ENCODE measurements around the gene ACAP2. TPM values are rescaled to one million over a fixed set of nuclear protein-coding genes. Genes with fewer than 3 reads are reported as not detected.

Gene ACAP2
- total RNA-seq, 1 donor from 2014 or later, result 20.4 TPM

DNA sequence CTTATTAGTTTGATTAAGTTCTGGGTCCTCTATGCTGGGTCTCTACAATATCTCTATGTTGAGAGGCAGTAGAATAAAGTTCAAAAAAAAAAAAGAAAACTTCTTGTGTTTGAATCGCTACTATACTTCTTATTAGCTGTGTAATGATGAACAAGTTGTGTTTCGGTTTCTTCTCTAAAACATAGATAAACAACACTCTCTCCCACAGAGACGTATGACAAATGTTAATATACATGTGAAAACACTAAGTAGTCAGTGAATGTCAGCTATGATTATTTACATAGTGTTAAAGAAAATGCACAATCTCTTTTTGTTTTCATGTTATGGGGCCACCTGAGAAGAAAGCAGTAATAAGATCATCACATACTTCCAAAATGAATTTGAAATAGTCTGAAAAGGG is 45.3 kb downstream of the ACAP2 start:
- TF ChIP-seq, protein P1, sequence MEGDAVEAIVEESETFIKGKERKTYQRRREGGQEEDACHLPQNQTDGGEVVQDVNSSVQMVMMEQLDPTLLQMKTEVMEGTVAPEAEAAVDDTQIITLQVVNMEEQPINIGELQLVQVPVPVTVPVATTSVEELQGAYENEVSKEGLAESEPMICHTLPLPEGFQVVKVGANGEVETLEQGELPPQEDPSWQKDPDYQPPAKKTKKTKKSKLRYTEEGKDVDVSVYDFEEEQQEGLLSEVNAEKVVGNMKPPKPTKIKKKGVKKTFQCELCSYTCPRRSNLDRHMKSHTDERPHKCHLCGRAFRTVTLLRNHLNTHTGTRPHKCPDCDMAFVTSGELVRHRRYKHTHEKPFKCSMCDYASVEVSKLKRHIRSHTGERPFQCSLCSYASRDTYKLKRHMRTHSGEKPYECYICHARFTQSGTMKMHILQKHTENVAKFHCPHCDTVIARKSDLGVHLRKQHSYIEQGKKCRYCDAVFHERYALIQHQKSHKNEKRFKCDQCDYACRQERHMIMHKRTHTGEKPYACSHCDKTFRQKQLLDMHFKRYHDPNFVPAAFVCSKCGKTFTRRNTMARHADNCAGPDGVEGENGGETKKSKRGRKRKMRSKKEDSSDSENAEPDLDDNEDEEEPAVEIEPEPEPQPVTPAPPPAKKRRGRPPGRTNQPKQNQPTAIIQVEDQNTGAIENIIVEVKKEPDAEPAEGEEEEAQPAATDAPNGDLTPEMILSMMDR (IDR thresholded peaks at IDR 0.05), result no peak
- no peak for DNase-seq (ENCODE audit: low spot score in 2 of 2)
- no peaks in the 10 kb centered on the region for H3K4me1 ChIP-seq
- no peaks in the 10 kb centered on the region for H3K9me3 ChIP-seq
- H3K4me3 ChIP-seq, result no peak overlapping the region
- H3K36me3 ChIP-seq, result no peaks in the 10 kb centered on the region
- no peaks in the 10 kb centered on the region for H3K27me3 ChIP-seq
- no peak overlapping the region for H3K27ac ChIP-seq
- intact Hi-C loops (cut with DNase I), result no loop called here

DNA sequence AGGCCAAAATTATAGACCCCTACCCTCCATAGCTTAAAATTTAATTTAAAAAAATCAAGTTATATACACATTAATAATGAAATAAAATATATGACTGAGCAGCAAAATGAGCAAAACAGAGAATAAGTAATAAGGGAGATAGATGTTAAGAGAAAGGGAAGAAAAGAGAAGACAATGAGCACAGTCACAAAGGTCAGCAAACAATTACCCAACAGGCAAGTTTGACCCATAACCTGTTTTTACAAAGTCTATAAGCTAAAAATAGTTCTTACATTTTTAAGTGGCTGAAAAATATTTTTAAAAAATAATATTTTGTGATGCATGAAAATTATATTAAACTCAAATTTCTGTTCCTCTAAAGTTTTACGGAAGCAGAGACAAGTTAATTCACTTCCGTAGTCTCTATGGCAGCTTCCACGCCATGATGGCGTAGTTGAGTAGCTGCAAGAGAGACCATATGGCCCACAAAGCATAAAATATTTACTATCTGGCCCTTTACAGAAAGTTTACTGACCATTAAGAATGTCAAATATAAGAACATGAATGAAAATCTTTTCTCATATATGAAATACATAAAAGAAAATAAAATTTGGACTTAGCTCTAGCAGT is 47.5 kb downstream of the ACAP2 start:
- no peaks in the 10 kb centered on the region for H3K27me3 ChIP-seq
- intact Hi-C loops (cut with DNase I), result no loop called here
- H3K9me3 ChIP-seq, result no peaks in the 10 kb centered on the region
- DNase-seq (ENCODE audit: low spot score in 2 of 2), result no peak
- peaks cover 0 to 6% of the 10 kb centered on the region in 2 donors for H3K36me3 ChIP-seq
- TF ChIP-seq, protein P1 (IDR thresholded peaks at IDR 0.05), result no peak
- no peak overlapping the region for H3K27ac ChIP-seq
- H3K4me3 ChIP-seq, result no peak overlapping the region
- no peaks in the 10 kb centered on the region for H3K4me1 ChIP-seq

DNA sequence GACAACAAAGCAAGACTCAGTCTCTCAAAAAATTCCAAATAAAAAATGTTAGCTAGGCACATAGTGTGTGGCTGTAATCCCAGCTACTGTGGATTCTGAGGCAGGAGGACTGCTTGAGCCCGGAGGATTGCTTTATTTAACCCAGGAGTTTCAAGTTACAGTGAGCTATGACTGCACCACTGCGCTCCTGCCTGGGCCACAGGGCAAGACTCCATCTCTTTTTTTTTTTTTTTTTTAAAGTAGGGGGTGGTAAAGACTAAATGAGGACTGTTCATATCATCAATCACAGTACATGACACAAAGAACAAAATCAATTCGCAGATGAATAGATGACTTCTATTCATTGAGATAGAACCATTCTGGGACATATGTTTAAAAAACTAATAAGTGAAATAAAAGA is 48.1 kb downstream of the ACAP2 start:
- TF ChIP-seq, protein P1 (IDR thresholded peaks at IDR 0.05), result no peak
- intact Hi-C loops (cut with DNase I), result no loop called here

DNA sequence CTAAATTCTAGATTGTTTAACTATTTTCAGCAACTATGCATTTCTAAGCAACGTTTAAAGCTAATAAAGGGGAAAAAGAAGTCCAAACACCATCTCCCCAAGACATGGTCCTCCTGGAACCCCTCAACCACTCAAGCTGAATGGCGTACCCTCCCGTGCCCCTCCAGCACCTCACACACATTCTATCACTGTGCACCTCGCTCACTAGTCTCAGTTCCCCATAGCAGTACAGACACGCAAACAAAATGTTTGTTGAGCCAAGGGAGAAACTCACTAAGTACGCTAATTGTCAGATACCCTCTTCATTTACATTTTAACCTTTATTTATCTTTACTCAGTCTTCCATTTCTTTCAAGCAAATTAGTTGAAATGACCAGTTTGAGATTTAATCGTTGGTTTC is 48.8 kb downstream of the ACAP2 start:
- Histone ChIP-seq H3K36me3 (peaks cover 0 to 6% of the 10 kb centered on the region in 2 donors), H3K27me3 (no peaks in the 10 kb centered on the region), H3K27ac (no peak overlapping the region), H3K4me1 (no peaks in the 10 kb centered on the region), H3K9me3 (no peaks in the 10 kb centered on the region), H3K4me3 (no peak overlapping the region)
- TF ChIP-seq, protein P1 (IDR thresholded peaks at IDR 0.05), result no peak
- intact Hi-C loops (cut with DNase I), result no loop called here
- DNase-seq (ENCODE audit: low spot score in 2 of 2), result no peak

More for the DNA sequence above, 48.1 kb downstream of the ACAP2 start:
- no peaks in the 10 kb centered on the region for H3K27me3 ChIP-seq
- no peak for DNase-seq (ENCODE audit: low spot score in 2 of 2)
- H3K9me3 ChIP-seq, result no peaks in the 10 kb centered on the region
- peaks cover 0 to 6% of the 10 kb centered on the region in 2 donors for H3K36me3 ChIP-seq
- no peak overlapping the region for H3K4me3 ChIP-seq
- no peaks in the 10 kb centered on the region for H3K4me1 ChIP-seq
- no peak overlapping the region for H3K27ac ChIP-seq

DNA sequence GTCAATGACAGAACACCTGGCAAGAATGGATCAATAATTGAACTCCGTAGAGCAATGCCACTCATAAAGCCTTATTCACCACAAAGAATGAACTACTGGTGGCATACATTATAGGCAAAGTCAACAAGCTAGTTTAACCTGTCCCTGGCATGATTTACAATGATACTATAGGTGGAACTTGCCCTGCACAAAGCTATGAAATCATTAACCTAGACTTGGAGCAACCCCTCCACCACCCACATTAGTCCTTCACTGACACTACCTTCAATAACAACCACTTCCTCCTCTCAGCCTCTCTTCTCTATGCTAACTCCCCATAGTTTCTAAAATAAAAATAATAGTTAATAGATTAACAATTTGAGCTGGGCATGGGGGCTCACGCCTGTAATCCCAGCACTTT is 54.4 kb downstream of the ACAP2 start:
- Histone ChIP-seq H3K4me1 (no peaks in the 10 kb centered on the region), H3K36me3 (peaks cover 0 to 6% of the 10 kb centered on the region in 2 donors), H3K27me3 (no peaks in the 10 kb centered on the region), H3K9me3 (no peaks in the 10 kb centered on the region), H3K27ac (no peak overlapping the region), H3K4me3 (no peak overlapping the region)
- no peak for DNase-seq (ENCODE audit: low spot score in 2 of 2)
- intact Hi-C loops (cut with DNase I), result no loop called here
- TF ChIP-seq, protein P1 (IDR thresholded peaks at IDR 0.05), result no peak

DNA sequence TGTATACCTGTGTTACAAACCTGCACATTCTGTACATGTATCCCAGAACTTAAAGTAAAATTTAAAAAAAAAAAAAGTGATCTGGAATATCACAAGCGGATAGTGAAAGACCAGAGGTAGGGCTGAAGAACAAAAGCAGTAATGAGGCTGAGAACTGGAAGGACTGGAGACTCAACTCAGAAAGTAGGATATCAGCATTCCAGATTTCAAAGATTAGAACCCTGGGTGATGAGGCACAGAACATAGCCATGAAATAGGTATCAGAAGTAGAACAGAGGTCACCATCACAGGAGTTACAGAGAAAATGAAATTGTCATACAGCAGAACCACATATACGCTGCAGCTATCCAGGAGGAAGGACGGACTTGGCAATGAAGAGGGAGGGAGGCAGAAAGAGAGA is 56.1 kb downstream of the ACAP2 start:
- TF ChIP-seq, protein P1 (IDR thresholded peaks at IDR 0.05), result no peak
- intact Hi-C loops (cut with DNase I), result no loop called here
- Histone ChIP-seq H3K27me3 (no peaks in the 10 kb centered on the region), H3K4me1 (no peaks in the 10 kb centered on the region), H3K4me3 (no peak overlapping the region), H3K27ac (no peak overlapping the region), H3K36me3 (peaks cover 0 to 5% of the 10 kb centered on the region in 2 donors), H3K9me3 (no peaks in the 10 kb centered on the region)
- DNase-seq (ENCODE audit: low spot score in 2 of 2), result no peak

Measured in ascending aorta (tissue), 2 donors.